H1 (cell line): ENCODE results near the gene LEMD2. TPM values are rescaled to one million over a fixed set of nuclear protein-coding genes. Genes with fewer than 3 reads are reported as not detected.

ENCODE experiments used
- RNF2 ChIP-seq: fragments of 200-900, 300-1000 bp; sonication (generic); IDR thresholded peaks from 2 replicates; pipeline ENCODE4 v1.7.1; 2016; ENCODE audit warnings: borderline replicate concordance, low read depth, mild to moderate bottlenecking, antibody characterized with exemption, low read length; ENCODE audit not compliant: poor library complexity, severe bottlenecking; ENCODE audit errors: missing control alignments
- polyA plus RNA-seq, 7 experiments: library from polyadenylated mRNA; depleted of rRNA in 3 of 7; stranded (reverse) in 5 of 7; unstranded in 2 of 7; fragments of >200 nt in 5 of 7; fragments of 200-250 nt in 2 of 7; gene quantifications; 1 replicate in 5 of 7; 2 replicates in 1 of 7; 4 replicates in 1 of 7; pipeline versions ENCODE4 v1.2.1 to v1.2.3, GENCODE V29; 2011 to 2013; ENCODE audit warnings: missing spikeins in 2 of 7, mixed read lengths in 2 of 7
- total RNA-seq: library from RNA; stranded (reverse); fragmentation: NEBNext Ultra II Directional; extraction: Animal tissue kit (Norgen Biotek cat#: 25700); gene quantifications from 2 replicates; pipeline ENCODE4 v1.2.1, GENCODE V29; 2021

LEMD2 gene
- total and polyA plus RNA-seq, 2 of the 8 experiments (the other 6 are each of a cell fraction or from before 2014, with no cell fraction given): 32.7 to 57.3 TPM

DNA sequence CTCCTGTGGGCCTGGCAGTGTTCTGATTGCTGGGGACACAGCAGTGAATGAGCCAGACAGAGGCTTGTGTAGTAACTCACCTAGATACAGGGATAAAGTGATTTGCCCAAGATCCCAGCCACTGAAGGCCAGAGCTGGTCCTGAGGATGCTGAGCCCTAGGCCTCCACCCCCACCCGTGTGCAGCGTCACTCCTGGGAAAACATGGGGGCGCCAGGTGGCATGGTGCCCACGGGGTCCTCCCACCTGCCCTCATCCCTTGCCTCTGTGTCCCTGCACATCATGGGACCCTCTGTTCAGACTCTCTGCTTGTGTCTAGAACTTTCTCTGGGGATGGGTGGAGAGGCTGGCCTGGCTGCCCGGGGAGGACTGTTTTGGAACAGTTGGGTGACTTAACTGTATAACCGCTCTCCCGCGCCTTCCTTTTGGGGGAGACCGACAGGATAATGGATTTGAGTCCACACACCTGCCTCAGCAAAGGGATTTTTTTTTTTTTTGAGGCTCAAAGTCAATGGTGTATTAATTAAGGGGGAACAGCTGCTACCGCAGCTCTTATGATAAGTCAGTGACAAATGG lies 19.6 kb downstream of the LEMD2 start (continued):
- TF ChIP-seq RNF2: no peak
